HG02588 (cell line): ENCODE measurements around the gene ACTL10.

Source experiments
- ATAC-seq: cut with Tn5 transposase; IDR thresholded peaks from one replicate; pipeline ENCODE4 v1.9.1; 2021; ENCODE audit warnings: mild to moderate bottlenecking, moderate library complexity; ENCODE audit not compliant: unreplicated experiment

ACTL10 gene

GRCh38 chr20:33676121-33676520, 9.4 kb downstream of the ACTL10 start:
- no peak for ATAC-seq

GRCh38 chr20:33676652-33677645, 10.2 kb downstream of the ACTL10 start:
- ATAC-seq: no peak

- no peak for ATAC-seq
These were observed 11.4 kb downstream of the ACTL10 start for GRCh38 chr20:33677991-33678702.

GRCh38 chr20:33679758-33680485, 13.2 kb downstream of the ACTL10 start:
- ATAC-seq: peak; percentile 61

GRCh38 chr20:33680686-33681085, 13.9 kb downstream of the ACTL10 start:
- no peak for ATAC-seq

GRCh38 chr20:33681288-33681687, 14.5 kb downstream of the ACTL10 start:
- no peak for ATAC-seq

- ATAC-seq: no peak
These were observed 15.1 kb downstream of the ACTL10 start for GRCh38 chr20:33681728-33682353.

GRCh38 chr20:33684533-33685327, 18.0 kb downstream of the ACTL10 start:
- ATAC-seq: no peak

- peak; percentile 43 for ATAC-seq
These were observed 18.8 kb downstream of the ACTL10 start for GRCh38 chr20:33685328-33686099.

- peak; percentile 84 for ATAC-seq
These were observed 19.6 kb downstream of the ACTL10 start, which contains the start of gene E2F1 for GRCh38 chr20:33686100-33686983. TSS of gene E2F1 (minus strand) at chr20:33686385. CDS start at chr20:33686264, 121 bp downstream.

GRCh38 chr20:33686984-33687366, 20.2 kb downstream of the ACTL10 start:
- ATAC-seq: no peak

GRCh38 chr20:33687370-33687915, 20.7 kb downstream of the ACTL10 start:
- no peak for ATAC-seq

GRCh38 chr20:33687993-33688937, 21.5 kb downstream of the ACTL10 start:
- ATAC-seq: no peak

- no peak for ATAC-seq
These were observed 22.2 kb downstream of the ACTL10 start for GRCh38 chr20:33688938-33689424.

- no peak for ATAC-seq
These were observed 22.8 kb downstream of the ACTL10 start for GRCh38 chr20:33689493-33689892.

GRCh38 chr20:33689973-33690372, 23.2 kb downstream of the ACTL10 start:
- no peak for ATAC-seq

GRCh38 chr20:33693289-33693688, 26.5 kb downstream of the ACTL10 start:
- no peak for ATAC-seq
